ENCODE measurements around the gene CNOT6. TPM values are rescaled to one million over a fixed set of nuclear protein-coding genes. Genes with fewer than 3 reads are reported as not detected.

Gene CNOT6
- total RNA-seq, 6 donors from 2014 or later = 9.7 to 27.8 (median 18.2) TPM

DNA sequence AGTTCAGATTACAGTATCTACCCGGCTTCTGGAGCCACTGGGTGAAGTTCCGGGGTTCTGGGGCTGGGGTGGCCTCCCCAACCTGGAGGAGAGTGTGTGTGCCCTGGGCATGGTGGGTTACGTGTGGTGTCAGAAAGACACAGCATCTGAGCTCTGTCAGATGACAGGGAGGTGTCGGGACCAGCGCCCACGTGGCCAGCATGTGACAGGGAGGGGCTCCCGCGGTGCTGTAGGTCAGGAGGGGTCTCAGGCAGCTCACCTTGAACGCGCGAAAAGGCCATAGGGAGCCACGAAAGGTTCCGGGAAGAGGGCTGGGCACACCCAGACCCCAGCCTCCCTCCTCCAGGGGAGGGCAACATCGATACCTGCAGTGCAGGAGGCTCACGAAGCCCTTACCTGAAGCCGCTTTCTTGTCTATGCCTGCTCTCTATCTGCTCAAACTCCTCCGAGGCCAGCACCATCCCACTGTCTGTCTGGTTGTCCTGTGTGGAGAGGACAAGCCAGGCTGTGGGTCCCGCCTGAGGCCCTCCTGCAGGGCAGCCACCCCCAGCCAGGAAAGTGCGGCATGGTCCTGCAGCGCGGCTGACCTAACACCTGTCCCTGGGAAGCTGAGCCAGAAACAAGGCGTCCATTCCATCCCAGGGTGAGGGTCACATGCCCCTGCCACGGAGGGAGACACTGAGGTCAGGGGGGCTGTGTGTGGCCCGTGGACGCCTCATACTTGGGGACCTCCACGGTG, 114.6 kb downstream of the CNOT6 start:
- H3K4me1 ChIP-seq = peaks cover 0 to 3% (median 0%) of the 10 kb centered on the region in 4 donors
- H3K27ac ChIP-seq = peak overlapping the region in 2 of 4 donors; percentile 35 to 40
- ATAC-seq (ENCODE audit: low FRiP score in 2 of 2) = no peak
- peaks cover 0 to 16% (median 0%) of the 10 kb centered on the region in 4 donors for H3K36me3 ChIP-seq
- no peak overlapping the region for H3K4me3 ChIP-seq
- no peak for TF ChIP-seq POLR2A (IDR thresholded peaks at IDR 0.05)
- TF ChIP-seq POLR2AphosphoS5 (IDR thresholded peaks at IDR 0.05) = no peak
- TF ChIP-seq EP300 (IDR thresholded peaks at IDR 0.05) = no peak
- TF ChIP-seq, protein P1, sequence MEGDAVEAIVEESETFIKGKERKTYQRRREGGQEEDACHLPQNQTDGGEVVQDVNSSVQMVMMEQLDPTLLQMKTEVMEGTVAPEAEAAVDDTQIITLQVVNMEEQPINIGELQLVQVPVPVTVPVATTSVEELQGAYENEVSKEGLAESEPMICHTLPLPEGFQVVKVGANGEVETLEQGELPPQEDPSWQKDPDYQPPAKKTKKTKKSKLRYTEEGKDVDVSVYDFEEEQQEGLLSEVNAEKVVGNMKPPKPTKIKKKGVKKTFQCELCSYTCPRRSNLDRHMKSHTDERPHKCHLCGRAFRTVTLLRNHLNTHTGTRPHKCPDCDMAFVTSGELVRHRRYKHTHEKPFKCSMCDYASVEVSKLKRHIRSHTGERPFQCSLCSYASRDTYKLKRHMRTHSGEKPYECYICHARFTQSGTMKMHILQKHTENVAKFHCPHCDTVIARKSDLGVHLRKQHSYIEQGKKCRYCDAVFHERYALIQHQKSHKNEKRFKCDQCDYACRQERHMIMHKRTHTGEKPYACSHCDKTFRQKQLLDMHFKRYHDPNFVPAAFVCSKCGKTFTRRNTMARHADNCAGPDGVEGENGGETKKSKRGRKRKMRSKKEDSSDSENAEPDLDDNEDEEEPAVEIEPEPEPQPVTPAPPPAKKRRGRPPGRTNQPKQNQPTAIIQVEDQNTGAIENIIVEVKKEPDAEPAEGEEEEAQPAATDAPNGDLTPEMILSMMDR (IDR thresholded peaks at IDR 0.05) = no peak
- peak in 1 of 2 donors; percentile 62 for DNase-seq
- no peaks in the 10 kb centered on the region for H3K27me3 ChIP-seq
- H3K9me3 ChIP-seq = no peaks in the 10 kb centered on the region
- 79 to 87% methylated on average over 9 to 26 of the region's 26 CpGs for WGBS, 2 donors

GRCh38 chr5:180609386-180609785, 115.2 kb downstream of the CNOT6 start:
- Histone ChIP-seq H3K9me3 (no peaks in the 10 kb centered on the region), H3K4me1 (peaks cover 0 to 3% (median 0%) of the 10 kb centered on the region in 4 donors), H3K4me3 (no peak overlapping the region), H3K27ac (no peak overlapping the region), H3K27me3 (no peaks in the 10 kb centered on the region), H3K36me3 (peaks cover 0 to 16% (median 0%) of the 10 kb centered on the region in 4 donors)
- DNase-seq (peak in 1 of 2 donors; percentile 45), ATAC-seq (ENCODE audit: low FRiP score in 2 of 2) (no peak)
- 88 to 94% methylated on average over 8 to 15 of the region's 15 CpGs for WGBS, 2 donors
- TF ChIP-seq, protein P1 (IDR thresholded peaks at IDR 0.05) = no peak
- no peak for TF ChIP-seq POLR2A (IDR thresholded peaks at IDR 0.05)
- no peak for TF ChIP-seq EP300 (IDR thresholded peaks at IDR 0.05)
- TF ChIP-seq POLR2AphosphoS5 (IDR thresholded peaks at IDR 0.05) = no peak

DNA sequence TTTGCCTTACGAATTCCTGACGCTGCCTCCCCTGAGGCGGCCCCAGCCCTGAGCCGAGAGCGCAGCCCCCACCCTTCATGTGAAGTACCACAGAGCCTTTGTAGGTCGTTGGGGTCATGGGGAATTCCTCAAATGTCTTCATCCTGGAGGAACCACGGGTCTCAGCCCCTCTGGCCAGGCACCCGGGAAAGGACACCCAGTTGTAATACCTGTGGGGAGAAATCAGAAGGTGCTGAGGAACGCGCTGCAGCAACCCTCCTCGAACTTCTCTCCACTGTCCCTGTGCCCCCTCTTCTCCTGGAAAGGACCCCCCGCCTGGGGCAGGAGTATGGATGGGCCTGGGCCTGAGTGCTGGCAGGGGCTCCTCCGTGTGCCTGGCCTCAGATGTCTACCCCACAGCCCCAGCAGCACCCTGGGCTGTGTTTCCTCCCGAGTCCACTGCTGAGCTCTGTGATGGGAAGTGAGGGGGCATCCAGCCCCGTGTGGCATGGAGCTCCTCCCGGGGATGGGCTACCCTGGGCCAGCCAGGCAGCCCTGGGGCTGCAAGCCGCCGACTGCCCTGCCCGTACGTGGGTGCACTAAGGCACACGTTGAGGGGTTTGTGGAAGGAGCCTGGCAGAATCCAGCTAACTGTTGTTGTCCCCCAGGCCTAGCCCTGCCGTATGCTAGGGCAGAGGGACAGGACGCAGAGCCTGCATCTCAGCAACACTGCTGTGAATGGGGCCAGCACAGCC, 115.8 kb downstream of the CNOT6 start:
- Histone ChIP-seq H3K4me1 (peaks cover 0 to 3% (median 0%) of the 10 kb centered on the region in 4 donors), H3K9me3 (no peaks in the 10 kb centered on the region), H3K36me3 (peaks cover 0 to 16% (median 0%) of the 10 kb centered on the region in 4 donors), H3K27me3 (no peaks in the 10 kb centered on the region), H3K27ac (no peak overlapping the region), H3K4me3 (no peak overlapping the region)
- DNase-seq (peak in 1 of 2 donors; percentile 68), ATAC-seq (ENCODE audit: low FRiP score in 2 of 2) (no peak)
- 80 to 87% methylated on average over 5 to 23 of the region's 23 CpGs for WGBS, 2 donors
- TF ChIP-seq POLR2A (IDR thresholded peaks at IDR 0.05) = no peak
- TF ChIP-seq POLR2AphosphoS5 (IDR thresholded peaks at IDR 0.05) = no peak
- no peak for TF ChIP-seq EP300 (IDR thresholded peaks at IDR 0.05)
- TF ChIP-seq, protein P1 (IDR thresholded peaks at IDR 0.05) = no peak

GRCh38 chr5:180611140-180611850, 117.1 kb downstream of the CNOT6 start:
- no peaks in the 10 kb centered on the region for H3K27me3 ChIP-seq
- peaks cover 0 to 3% (median 0%) of the 10 kb centered on the region in 4 donors for H3K4me1 ChIP-seq
- H3K27ac ChIP-seq = no peak overlapping the region
- DNase-seq (peak in 1 of 2 donors; percentile 65), ATAC-seq (ENCODE audit: low FRiP score in 2 of 2) (peak in 1 of 2 donors; percentile 17)
- no peaks in the 10 kb centered on the region for H3K9me3 ChIP-seq
- WGBS, 2 donors = 87 to 91% methylated on average over 9 to 28 of the region's 30 CpGs
- H3K36me3 ChIP-seq = peaks cover 0 to 17% (median 0%) of the 10 kb centered on the region in 4 donors
- H3K4me3 ChIP-seq = no peak overlapping the region
- TF ChIP-seq EP300 (IDR thresholded peaks at IDR 0.05) = no peak
- TF ChIP-seq POLR2A (IDR thresholded peaks at IDR 0.05) = no peak
- TF ChIP-seq POLR2AphosphoS5 (IDR thresholded peaks at IDR 0.05) = no peak
- TF ChIP-seq, protein P1 (IDR thresholded peaks at IDR 0.05) = no peak

Data from upper lobe of left lung (tissue), 6 donors.